OCI-LY3 (cell line): ENCODE measurements around the gene IFNLR1.

Source experiments
- H2AFZ ChIP-seq: fragments of 200-600, 300-600 bp; shearing (Covaris generic); 2 replicates; pipeline ENCODE4 v1.6.0; 2014; ENCODE audit warnings: antibody characterized with exemption, low read depth, low read length
- H3K27ac ChIP-seq: fragments of 200-600, 300-600 bp; sonication (generic); 2 replicates; pipeline ENCODE4 v1.5.1; 2014; ENCODE audit warnings: mild to moderate bottlenecking, low read length, moderate library complexity, mixed read lengths
- H3K27me3 ChIP-seq: fragments of 200-600, 300-600 bp; sonication (generic); 2 replicates; pipeline ENCODE4 v1.6.1; 2014; ENCODE audit warnings: low read depth, low read length, mixed read lengths
- H3K36me3 ChIP-seq: fragments of 200-600, 300-600 bp; sonication (generic); replicated peaks from 2 replicates; pipeline ENCODE3; 2014; ENCODE audit warnings: low read depth, low read length, mixed read lengths
- H3K4me1 ChIP-seq: fragments of 300-600, 200-600 bp; sonication (generic); 2 replicates; pipeline ENCODE4 v1.6.1; 2014; ENCODE audit warnings: low read length, mixed read lengths
- H3K4me2 ChIP-seq: fragments of 200-600, 300-600 bp; sonication (generic); 2 replicates; pipeline ENCODE4 v1.6.1; 2014; ENCODE audit warnings: low read length, mixed read lengths
- H3K4me3 ChIP-seq: fragments of 300-600, 200-600 bp; sonication (generic); 2 replicates; pipeline ENCODE4 v1.5.1; 2014; ENCODE audit warnings: antibody characterized with exemption, mild to moderate bottlenecking, low read length, moderate library complexity
- H3K79me2 ChIP-seq: fragments of 300-600, 200-600 bp; shearing (Covaris generic); 2 replicates; pipeline ENCODE4 v1.6.1; 2014; ENCODE audit warnings: mild to moderate bottlenecking, low read length, mixed read lengths
- H3K9ac ChIP-seq: fragments of 300-600, 200-600 bp; shearing (Covaris generic); 2 replicates; pipeline ENCODE4 v1.6.0; 2014; ENCODE audit warnings: mild to moderate bottlenecking, low read length, moderate library complexity
- H3K9me3 ChIP-seq: fragments of 200-600, 300-600 bp; shearing (Covaris generic); 2 replicates; pipeline ENCODE4 v1.6.1; 2014; ENCODE audit warnings: low read length, mixed read lengths; ENCODE audit not compliant: insufficient read depth
- H4K20me1 ChIP-seq: fragments of 200-600, 300-600 bp; sonication (generic); 2 replicates; pipeline ENCODE4 v1.6.1; 2016; ENCODE audit warnings: low read length, mixed read lengths; ENCODE audit not compliant: insufficient read depth
- CTCF ChIP-seq: fragments of 200-600, 300-600 bp; sonication (generic); IDR thresholded peaks from 2 replicates; pipeline ENCODE4 v1.5.1; 2014; ENCODE audit warnings: antibody characterized with exemption, low read length, low read depth
- EZH2phosphoT487 ChIP-seq: fragments of 200-600 bp; shearing (Covaris generic); IDR thresholded peaks from 2 replicates; pipeline ENCODE4 v1.6.1; 2018; ENCODE audit warnings: antibody characterized with exemption, mixed run types, low read depth

IFNLR1 gene

DNA sequence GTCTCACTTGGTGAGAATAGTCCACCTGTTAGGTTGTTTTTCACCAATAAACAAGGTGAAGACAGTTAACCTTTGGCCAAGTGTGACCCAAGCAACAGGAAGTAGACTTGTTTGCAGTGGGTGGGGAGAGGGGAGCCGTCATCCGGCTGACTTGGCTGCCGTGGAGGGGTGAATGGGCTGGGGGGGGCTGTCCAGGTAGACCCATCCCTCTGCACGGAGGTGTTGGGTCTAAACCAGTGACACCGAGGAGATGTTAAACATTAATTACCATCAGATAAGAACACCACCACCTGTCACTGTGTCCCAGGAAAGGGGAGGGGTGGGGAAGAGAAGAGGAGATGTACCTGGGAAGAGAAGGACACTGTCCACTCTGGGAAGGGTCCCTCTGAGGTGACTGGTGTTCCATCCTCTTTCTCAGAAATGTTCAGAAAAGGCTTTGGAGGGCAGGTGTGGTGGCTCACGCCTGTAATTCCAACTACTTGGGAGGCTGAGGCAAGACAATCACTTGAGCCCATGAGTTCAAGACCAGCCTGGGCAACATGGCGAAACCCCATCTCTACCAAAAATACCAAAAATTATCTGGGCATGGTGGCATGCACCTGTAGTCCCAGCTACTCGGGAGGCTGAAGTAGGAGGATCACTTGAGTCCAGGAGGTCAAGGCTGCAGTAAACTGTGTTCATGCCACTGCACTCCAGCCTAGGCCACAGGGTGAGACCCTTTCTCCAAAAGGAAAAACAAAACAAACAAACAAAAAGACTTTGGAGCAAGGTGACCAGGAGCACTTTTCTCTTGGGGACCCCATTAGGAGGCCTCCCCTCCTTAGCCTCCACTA lies 68.5 kb downstream of the IFNLR1 start:
- H3K36me3 ChIP-seq = no peaks in the 10 kb centered on the region
- no peaks in the 10 kb centered on the region for H3K9me3 ChIP-seq
- no peak for TF ChIP-seq EZH2phosphoT487
- TF ChIP-seq CTCF = no peak
- H2AFZ ChIP-seq = no peak overlapping the region
- H3K9ac ChIP-seq = no peak overlapping the region
- no peak overlapping the region for H3K4me2 ChIP-seq
- H3K27me3 ChIP-seq = peaks cover 6% of the 10 kb centered on the region; the same call in 1 of the 2 replicates
- H3K4me1 ChIP-seq = no peaks in the 10 kb centered on the region
- H3K4me3 ChIP-seq = no peak overlapping the region
- no peak overlapping the region for H3K27ac ChIP-seq
- H4K20me1 ChIP-seq = no peaks in the 10 kb centered on the region
- no peaks in the 10 kb centered on the region for H3K79me2 ChIP-seq

DNA sequence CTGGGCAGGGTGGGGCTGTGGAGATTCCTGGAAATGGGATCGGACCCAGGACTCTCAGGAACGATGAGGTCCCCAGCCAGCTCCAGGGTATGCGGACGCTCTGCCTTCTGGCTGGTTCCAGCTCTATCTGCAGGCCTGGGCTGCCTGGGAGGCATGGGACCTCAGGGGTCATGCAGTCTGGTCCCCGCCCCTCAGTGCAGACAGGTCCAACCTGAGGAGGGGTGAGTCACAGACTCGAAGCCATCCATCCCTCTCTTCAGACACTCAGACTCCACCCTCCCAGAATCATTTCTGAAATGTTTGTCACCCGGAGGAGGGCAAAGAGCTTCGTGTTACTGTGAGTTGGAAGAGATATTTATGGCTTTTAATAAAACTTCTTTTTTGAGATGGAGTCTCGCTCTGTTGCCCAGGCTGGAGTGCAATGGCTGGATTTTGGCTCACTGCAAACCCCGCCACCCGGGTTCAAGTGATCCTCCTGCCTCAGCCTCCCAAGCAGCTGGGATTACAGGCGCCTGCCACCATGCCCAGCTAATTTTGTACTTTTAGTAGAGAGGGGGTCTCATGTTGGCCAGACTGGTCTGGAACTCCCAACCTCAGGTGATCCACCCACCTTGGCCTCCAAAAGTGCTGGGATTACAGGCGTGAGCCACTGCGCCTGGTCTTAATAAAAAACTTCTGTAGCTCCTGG lies 69.2 kb downstream of the IFNLR1 start:
- Histone ChIP-seq H3K79me2 (no peaks in the 10 kb centered on the region), H3K27me3 (peaks cover 6% of the 10 kb centered on the region; the same call in 1 of the 2 replicates), H3K4me3 (no peak overlapping the region), H3K9me3 (no peaks in the 10 kb centered on the region), H2AFZ (no peak overlapping the region), H3K36me3 (no peaks in the 10 kb centered on the region), H3K4me2 (no peak overlapping the region), H3K27ac (no peak overlapping the region), H3K9ac (no peak overlapping the region), H3K4me1 (no peaks in the 10 kb centered on the region), H4K20me1 (no peaks in the 10 kb centered on the region)
- TF ChIP-seq EZH2phosphoT487 = no peak
- TF ChIP-seq CTCF = no peak

- H3K4me2 ChIP-seq = no peak overlapping the region
Observed at GRCh38 chr1:24117132-24117531, 70.0 kb downstream of the IFNLR1 start.

More at GRCh38 chr1:24117132-24117531, 70.0 kb downstream of the IFNLR1 start:
- no peak overlapping the region for H3K9ac ChIP-seq
- TF ChIP-seq CTCF (no peak), EZH2phosphoT487 (no peak)
- H4K20me1 ChIP-seq = no peaks in the 10 kb centered on the region
- peaks cover 6% of the 10 kb centered on the region; the same call in 1 of the 2 replicates for H3K27me3 ChIP-seq
- no peaks in the 10 kb centered on the region for H3K9me3 ChIP-seq
- H3K79me2 ChIP-seq = no peaks in the 10 kb centered on the region
- no peak overlapping the region for H3K27ac ChIP-seq
- H3K4me3 ChIP-seq = no peak overlapping the region
- no peak overlapping the region for H2AFZ ChIP-seq
- H3K4me1 ChIP-seq = no peaks in the 10 kb centered on the region
- no peaks in the 10 kb centered on the region for H3K36me3 ChIP-seq
